ENCODE results near the gene PRKCQ. TPM values are rescaled to one million over a fixed set of nuclear protein-coding genes. Genes with fewer than 3 reads are reported as not detected.

Gene PRKCQ
- total RNA-seq, 4 donors from 2014 or later, result 0.21 to 0.30 TPM; not detected in 2

GRCh38 chr10:6423004-6423403 lies 157.1 kb downstream of the PRKCQ start:
- Histone ChIP-seq H3K4me1 (no peaks in the 10 kb centered on the region), H3K4me3 (no peak overlapping the region), H3K9me3 (no peaks in the 10 kb centered on the region), H3K27ac (no peak overlapping the region), H3K36me3 (no peaks in the 10 kb centered on the region), H3K27me3 (no peaks in the 10 kb centered on the region)
- WGBS, 2 donors, result 80 to 84% methylated on average over 4 of the region's 4 CpGs
- DNase-seq (ENCODE audit: low spot score in 2 of 2), result no peak
- TF ChIP-seq, protein P1, sequence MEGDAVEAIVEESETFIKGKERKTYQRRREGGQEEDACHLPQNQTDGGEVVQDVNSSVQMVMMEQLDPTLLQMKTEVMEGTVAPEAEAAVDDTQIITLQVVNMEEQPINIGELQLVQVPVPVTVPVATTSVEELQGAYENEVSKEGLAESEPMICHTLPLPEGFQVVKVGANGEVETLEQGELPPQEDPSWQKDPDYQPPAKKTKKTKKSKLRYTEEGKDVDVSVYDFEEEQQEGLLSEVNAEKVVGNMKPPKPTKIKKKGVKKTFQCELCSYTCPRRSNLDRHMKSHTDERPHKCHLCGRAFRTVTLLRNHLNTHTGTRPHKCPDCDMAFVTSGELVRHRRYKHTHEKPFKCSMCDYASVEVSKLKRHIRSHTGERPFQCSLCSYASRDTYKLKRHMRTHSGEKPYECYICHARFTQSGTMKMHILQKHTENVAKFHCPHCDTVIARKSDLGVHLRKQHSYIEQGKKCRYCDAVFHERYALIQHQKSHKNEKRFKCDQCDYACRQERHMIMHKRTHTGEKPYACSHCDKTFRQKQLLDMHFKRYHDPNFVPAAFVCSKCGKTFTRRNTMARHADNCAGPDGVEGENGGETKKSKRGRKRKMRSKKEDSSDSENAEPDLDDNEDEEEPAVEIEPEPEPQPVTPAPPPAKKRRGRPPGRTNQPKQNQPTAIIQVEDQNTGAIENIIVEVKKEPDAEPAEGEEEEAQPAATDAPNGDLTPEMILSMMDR (IDR thresholded peaks at IDR 0.05), result no peak
- TF ChIP-seq EP300 (IDR thresholded peaks at IDR 0.05) (no peak), POLR2A (IDR thresholded peaks at IDR 0.05) (no peak)

DNA sequence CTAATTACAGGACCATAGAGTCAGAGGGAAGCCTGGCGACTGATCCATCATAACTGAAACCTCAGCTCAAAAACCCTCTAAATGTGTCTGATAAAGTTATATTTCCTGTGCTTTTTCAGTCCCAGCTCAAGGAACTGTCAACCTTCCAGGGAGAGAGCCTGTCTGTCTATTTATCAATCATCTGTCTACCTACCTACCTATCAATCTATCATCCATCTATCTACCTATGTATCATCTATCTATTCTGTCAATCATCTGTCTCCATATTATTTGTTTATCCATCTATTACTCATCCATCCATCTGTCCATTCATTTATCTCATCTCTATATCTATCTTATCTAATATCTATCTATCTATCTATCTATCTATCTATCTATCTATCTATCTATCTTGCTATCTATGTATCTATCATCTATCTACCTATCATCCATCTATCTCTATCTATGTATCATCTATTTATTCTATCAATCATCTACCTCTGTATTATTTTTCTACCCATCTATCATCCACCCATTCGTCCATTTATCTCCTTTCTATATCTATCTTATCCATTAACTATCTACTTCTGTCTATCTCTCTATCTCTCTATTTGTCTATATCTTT lies 161.4 kb downstream of the PRKCQ start:
- DNase-seq (ENCODE audit: low spot score in 2 of 2), result no peak
- WGBS, 2 donors, result 80 to 82% methylated on average over 2 of the region's 2 CpGs
- Histone ChIP-seq H3K27me3 (no peaks in the 10 kb centered on the region), H3K9me3 (no peaks in the 10 kb centered on the region), H3K27ac (no peak overlapping the region), H3K4me1 (no peaks in the 10 kb centered on the region), H3K4me3 (no peak overlapping the region), H3K36me3 (no peaks in the 10 kb centered on the region)
- TF ChIP-seq, protein P1 (IDR thresholded peaks at IDR 0.05), result no peak
- TF ChIP-seq POLR2A (IDR thresholded peaks at IDR 0.05) (no peak), EP300 (IDR thresholded peaks at IDR 0.05) (no peak)

DNA sequence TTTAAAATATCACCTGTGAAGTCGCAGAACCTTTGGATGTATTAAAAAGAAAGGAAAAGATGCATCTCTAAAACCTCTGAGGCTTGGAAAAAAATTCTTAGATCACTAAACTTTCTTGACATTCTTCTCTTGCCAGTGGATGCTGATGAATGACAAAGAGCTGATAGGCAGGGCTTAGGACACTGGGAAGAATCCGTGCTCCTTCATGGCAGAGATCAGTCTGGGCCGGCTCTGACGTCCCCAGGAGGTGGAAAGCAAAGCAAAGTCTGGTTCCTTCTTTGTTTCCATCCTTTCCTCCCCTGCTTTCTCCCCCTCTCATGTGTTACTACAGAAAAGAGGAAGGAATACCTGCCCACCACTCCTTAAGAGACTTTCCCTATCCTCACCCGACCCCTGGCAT lies 161.9 kb downstream of the PRKCQ start:
- Histone ChIP-seq H3K4me1 (no peaks in the 10 kb centered on the region), H3K36me3 (no peaks in the 10 kb centered on the region), H3K27me3 (no peaks in the 10 kb centered on the region), H3K4me3 (no peak overlapping the region), H3K27ac (no peak overlapping the region), H3K9me3 (no peaks in the 10 kb centered on the region)
- 48 to 51% methylated on average over 5 of the region's 5 CpGs for WGBS, 2 donors
- no peak for DNase-seq (ENCODE audit: low spot score in 2 of 2)
- TF ChIP-seq, protein P1 (IDR thresholded peaks at IDR 0.05), result no peak

DNA sequence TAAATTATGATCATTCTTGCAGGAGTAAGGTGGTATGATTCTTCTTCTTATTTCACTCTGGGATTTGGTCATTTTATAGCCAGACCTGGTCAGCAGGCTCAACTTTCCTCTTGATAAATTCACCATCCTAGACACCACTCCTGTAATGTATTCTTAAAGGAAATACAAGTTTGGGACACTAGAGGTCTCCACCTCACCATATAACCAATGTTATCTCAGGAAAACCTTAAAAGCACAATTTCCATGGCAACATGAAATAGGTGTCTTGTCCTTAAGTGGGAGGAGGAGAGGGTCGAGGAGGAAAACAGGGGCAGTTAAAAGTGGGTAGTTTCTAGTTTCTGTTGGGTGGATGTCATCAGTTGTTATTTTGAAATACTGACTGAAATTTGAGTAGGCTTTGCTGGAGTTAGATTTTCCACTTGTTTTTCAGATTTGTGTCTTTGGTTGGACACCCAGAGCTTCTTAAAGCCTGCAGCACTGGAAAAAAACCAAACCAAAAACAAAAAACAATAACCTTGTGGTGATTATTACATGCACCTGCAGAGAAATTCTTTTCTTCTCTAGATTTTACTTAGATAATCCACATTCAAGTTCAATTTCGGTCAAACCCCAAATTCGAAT lies 163.1 kb downstream of the PRKCQ start:
- no peak overlapping the region for H3K4me3 ChIP-seq
- no peak for TF ChIP-seq POLR2A (IDR thresholded peaks at IDR 0.05)
- TF ChIP-seq, protein P1 (IDR thresholded peaks at IDR 0.05), result peak; percentile 33 to 68 (median 56)
- no peaks in the 10 kb centered on the region for H3K9me3 ChIP-seq
- DNase-seq (ENCODE audit: low spot score in 2 of 2), result peak in 1 of 2 donors; percentile 23
- 61 to 63% methylated on average over 3 of the region's 3 CpGs for WGBS, 2 donors
- no peaks in the 10 kb centered on the region for H3K36me3 ChIP-seq
- no peaks in the 10 kb centered on the region for H3K4me1 ChIP-seq
- no peaks in the 10 kb centered on the region for H3K27me3 ChIP-seq
- no peak overlapping the region for H3K27ac ChIP-seq

GRCh38 chr10:6411436-6411835 lies 168.6 kb downstream of the PRKCQ start:
- peaks cover 0 to 11% (median 0%) of the 10 kb centered on the region in 4 donors for H3K4me1 ChIP-seq
- TF ChIP-seq EP300 (IDR thresholded peaks at IDR 0.05) (no peak), POLR2A (IDR thresholded peaks at IDR 0.05) (no peak)
- TF ChIP-seq, protein P1 (IDR thresholded peaks at IDR 0.05), result no peak
- WGBS, 2 donors, result 78 to 93% methylated on average over 3 of the region's 3 CpGs

More at GRCh38 chr10:6411436-6411835, 168.6 kb downstream of the PRKCQ start:
- DNase-seq (ENCODE audit: low spot score in 2 of 2), result no peak
- H3K36me3 ChIP-seq, result no peaks in the 10 kb centered on the region
- no peaks in the 10 kb centered on the region for H3K9me3 ChIP-seq
- no peaks in the 10 kb centered on the region for H3K27me3 ChIP-seq
- H3K27ac ChIP-seq, result no peak overlapping the region
- H3K4me3 ChIP-seq, result no peak overlapping the region

Measured in tibial nerve (tissue), 4 donors.